ENCODE measurements around the gene NELFB. TPM values are rescaled to one million over a fixed set of nuclear protein-coding genes. Genes with fewer than 3 reads are reported as not detected.

The NELFB gene
- total and polyA plus RNA-seq, 2 of the 4 experiments (the other 2 are of a cell fraction): 36.9 to 66.0 TPM

DNA sequence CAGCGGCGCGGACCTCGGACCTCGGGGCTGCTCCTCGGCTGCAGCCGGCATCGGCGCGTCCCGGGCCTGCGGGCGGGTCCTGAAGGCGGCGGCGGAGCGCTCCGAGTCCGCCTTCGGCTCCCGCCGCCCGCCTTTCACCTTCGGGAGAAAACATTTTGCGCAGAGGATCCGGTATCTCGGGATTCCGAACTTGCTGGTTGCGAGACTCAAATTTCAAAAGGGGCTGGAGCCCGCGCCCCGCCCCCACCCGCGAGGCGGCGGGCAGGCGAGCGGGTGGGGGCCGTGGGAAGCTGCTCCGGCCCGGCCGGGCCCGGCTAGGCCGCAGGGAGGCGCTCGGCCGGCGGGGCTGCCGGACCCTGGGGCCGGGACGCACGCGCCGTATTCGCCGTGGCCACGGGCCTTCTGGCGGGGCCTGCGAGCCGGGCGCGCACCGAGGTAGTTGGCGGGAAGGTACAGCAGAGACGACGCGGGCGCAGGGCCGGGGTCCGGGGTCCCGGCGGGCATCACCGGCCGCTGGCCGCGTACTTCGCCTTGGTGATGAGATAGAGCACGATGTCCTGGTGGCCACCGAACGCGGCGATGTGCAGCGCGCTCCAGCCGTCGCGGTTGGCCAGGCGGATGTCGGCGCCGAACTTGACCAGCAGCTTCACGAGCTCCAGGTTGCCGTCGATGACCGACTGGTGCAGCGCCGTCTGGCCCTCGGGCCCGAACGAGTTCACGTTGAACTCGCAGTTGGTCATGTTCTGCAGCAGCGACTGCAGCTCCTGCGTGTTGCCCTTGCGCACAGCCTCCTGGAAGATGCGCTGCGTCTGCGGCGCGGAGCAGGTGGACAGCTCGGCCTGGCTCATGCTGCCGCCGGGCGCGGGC, 46.2 kb downstream of the NELFB start:
- Histone ChIP-seq H3K27me3 (ENCODE audit: control insufficient read depth, insufficient read depth, low read length) (peaks cover 31% of the 10 kb centered on the region), H3K4me1 (ENCODE audit: control insufficient read depth, insufficient read depth, low read length) (peaks cover 3% of the 10 kb centered on the region), H3K18ac (ENCODE audit: low read depth, low read length) (no peak overlapping the region), H3K79me1 (ENCODE audit: low read depth in 1 of 2, low read length in 2 of 2) (no peaks in the 10 kb centered on the region), H3K4ac (ENCODE audit: low read depth, low read length) (no peak overlapping the region), H4K8ac (ENCODE audit: low read depth in 2 of 2, low read length in 2 of 2) (no peak overlapping the region), H2BK15ac (ENCODE audit: low read depth, low read length) (no peak overlapping the region), H3K4me3 (ENCODE audit: insufficient read depth, low read depth, low read length) (peak overlapping the region; percentile 56), H2AK9ac (replicated peaks; ENCODE audit: low read depth, low read length, poor library complexity) (peak overlapping the region; percentile 78), H2BK5ac (ENCODE audit: low read depth, low read length, poor library complexity, severe bottlenecking) (no peak overlapping the region), H2BK120ac (ENCODE audit: low read depth, low read length) (no peak overlapping the region), H3K9me1 (ENCODE audit: insufficient read depth, low read length) (no peaks in the 10 kb centered on the region), H3K4me2 (ENCODE audit: low read depth, low read length) (peak overlapping the region; percentile 96), H3K56ac (ENCODE audit: extremely low read depth, insufficient read depth, low read length) (no peak overlapping the region), H2BK20ac (ENCODE audit: low read depth, low read length) (no peak overlapping the region), H3K9me3 (ENCODE audit: control insufficient read depth, insufficient read depth, low read length) (no peaks in the 10 kb centered on the region), H3K36me3 (ENCODE audit: control insufficient read depth, insufficient read depth, low read length) (no peaks in the 10 kb centered on the region), H4K5ac (ENCODE audit: low read depth, low read length) (no peak overlapping the region), H4K20me1 (ENCODE audit: insufficient read depth, low read length) (peaks cover 4% of the 10 kb centered on the region; the same call in 1 of the 2 replicates), H3K9ac (ENCODE audit: low read depth, low read length) (no peak overlapping the region), H3K27ac (ENCODE audit: insufficient read depth, low read length) (no peak overlapping the region), H3K23ac (ENCODE audit: low read depth, low read length) (peak overlapping the region; percentile 38; the same call in 1 of the 2 replicates), H2AK5ac (ENCODE audit: low read depth, low read length) (no peak overlapping the region), H4K91ac (ENCODE audit: insufficient read depth, low read depth, low read length) (no peak overlapping the region), H2AFZ (replicated peaks; ENCODE audit: low read length, poor library complexity) (peak overlapping the region; percentile 91), H3K14ac (replicated peaks; ENCODE audit: low read depth, low read length) (no peak overlapping the region)
- ATAC-seq (ENCODE audit: low read depth): peak; percentile 30
- peak; percentile 39 for DNase-seq
- ChIA-PET CTCF (interaction anchor here (1.0 to 1.5 kb wide), 2 partner anchors 12 to 156 kb away, joined by 3 to 4 read pairs; no protein-coding TSS in a partner anchor), POLR2A (ENCODE audit: unreplicated experiment) (no interaction called here)
- WGBS, 2 experiments (ENCODE audit: extremely low coverage in 2 of 2, insufficient read length in 1 of 2): 1% methylated on average over 91 of the region's 115 CpGs; no CpG with 5 or more reads in 1 of the 2 experiments
- dilution Hi-C loops (cut with HindIII; ENCODE audit: low sequenced_read_pairs, unreplicated experiment) (no loop called here), intact Hi-C loops (cut with micrococcal nuclease) (loop anchor here (2.0 kb wide), 1 partner anchor 105 kb away; no protein-coding TSS in a partner anchor), in situ Hi-C loops (cut with MboI; ENCODE audit: low sequenced_read_pairs) (no loop called here)
- no TSS peak for BruUV-seq (replicated peaks)
- TF ChIP-seq CHD1 (IDR thresholded peaks at IDR 0.05; ENCODE audit: low read depth, low read length) (no peak), RFX5 (IDR thresholded peaks at IDR 0.05; ENCODE audit: low read depth, low read length) (no peak), SMC3 (IDR thresholded peaks at IDR 0.05; ENCODE audit: low read depth, low read length) (peak; percentile 21; the same call in 1 of the 2 replicates), MAFK (IDR thresholded peaks at IDR 0.05; ENCODE audit: low read depth, low read length) (no peak), CEBPB (IDR thresholded peaks at IDR 0.05; ENCODE audit: low read depth, low read length) (no peak), NFE2L2 (IDR thresholded peaks at IDR 0.05; ENCODE audit: low read depth, low read length) (no peak), MXI1 (IDR thresholded peaks at IDR 0.05; ENCODE audit: borderline replicate concordance, low read depth, low read length) (no peak), POLR2A (IDR thresholded peaks at IDR 0.05; ENCODE audit: low read depth, low read length) (no peak), CTCF (conservative IDR thresholded peaks at IDR 0.05; ENCODE audit: low read depth, low read length) (peak; percentile 45), FOS (IDR thresholded peaks at IDR 0.05; ENCODE audit: low read depth, low read length) (no peak), RCOR1 (IDR thresholded peaks at IDR 0.05; ENCODE audit: insufficient replicate concordance, low read length) (no peak), RAD21 (IDR thresholded peaks at IDR 0.05; ENCODE audit: low read length) (peak; percentile 28; the same call in 1 of the 2 replicates)
- TF ChIP-seq, protein P1, sequence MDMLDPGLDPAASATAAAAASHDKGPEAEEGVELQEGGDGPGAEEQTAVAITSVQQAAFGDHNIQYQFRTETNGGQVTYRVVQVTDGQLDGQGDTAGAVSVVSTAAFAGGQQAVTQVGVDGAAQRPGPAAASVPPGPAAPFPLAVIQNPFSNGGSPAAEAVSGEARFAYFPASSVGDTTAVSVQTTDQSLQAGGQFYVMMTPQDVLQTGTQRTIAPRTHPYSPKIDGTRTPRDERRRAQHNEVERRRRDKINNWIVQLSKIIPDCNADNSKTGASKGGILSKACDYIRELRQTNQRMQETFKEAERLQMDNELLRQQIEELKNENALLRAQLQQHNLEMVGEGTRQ (IDR thresholded peaks at IDR 0.05; ENCODE audit: low read depth, low read length): no peak
- TF ChIP-seq, protein P2, sequence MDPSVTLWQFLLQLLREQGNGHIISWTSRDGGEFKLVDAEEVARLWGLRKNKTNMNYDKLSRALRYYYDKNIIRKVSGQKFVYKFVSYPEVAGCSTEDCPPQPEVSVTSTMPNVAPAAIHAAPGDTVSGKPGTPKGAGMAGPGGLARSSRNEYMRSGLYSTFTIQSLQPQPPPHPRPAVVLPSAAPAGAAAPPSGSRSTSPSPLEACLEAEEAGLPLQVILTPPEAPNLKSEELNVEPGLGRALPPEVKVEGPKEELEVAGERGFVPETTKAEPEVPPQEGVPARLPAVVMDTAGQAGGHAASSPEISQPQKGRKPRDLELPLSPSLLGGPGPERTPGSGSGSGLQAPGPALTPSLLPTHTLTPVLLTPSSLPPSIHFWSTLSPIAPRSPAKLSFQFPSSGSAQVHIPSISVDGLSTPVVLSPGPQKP (IDR thresholded peaks at IDR 0.05; ENCODE audit: borderline replicate concordance, low read depth, low read length): no peak

All from IMR-90 (cell line).